Measurements from ENCODE around the gene SDCCAG8.

- TF ChIP-seq, protein P1, sequence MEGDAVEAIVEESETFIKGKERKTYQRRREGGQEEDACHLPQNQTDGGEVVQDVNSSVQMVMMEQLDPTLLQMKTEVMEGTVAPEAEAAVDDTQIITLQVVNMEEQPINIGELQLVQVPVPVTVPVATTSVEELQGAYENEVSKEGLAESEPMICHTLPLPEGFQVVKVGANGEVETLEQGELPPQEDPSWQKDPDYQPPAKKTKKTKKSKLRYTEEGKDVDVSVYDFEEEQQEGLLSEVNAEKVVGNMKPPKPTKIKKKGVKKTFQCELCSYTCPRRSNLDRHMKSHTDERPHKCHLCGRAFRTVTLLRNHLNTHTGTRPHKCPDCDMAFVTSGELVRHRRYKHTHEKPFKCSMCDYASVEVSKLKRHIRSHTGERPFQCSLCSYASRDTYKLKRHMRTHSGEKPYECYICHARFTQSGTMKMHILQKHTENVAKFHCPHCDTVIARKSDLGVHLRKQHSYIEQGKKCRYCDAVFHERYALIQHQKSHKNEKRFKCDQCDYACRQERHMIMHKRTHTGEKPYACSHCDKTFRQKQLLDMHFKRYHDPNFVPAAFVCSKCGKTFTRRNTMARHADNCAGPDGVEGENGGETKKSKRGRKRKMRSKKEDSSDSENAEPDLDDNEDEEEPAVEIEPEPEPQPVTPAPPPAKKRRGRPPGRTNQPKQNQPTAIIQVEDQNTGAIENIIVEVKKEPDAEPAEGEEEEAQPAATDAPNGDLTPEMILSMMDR (IDR thresholded peaks at IDR 0.05): no peak
- no peak for TF ChIP-seq POLR2A (IDR thresholded peaks at IDR 0.05)
Measured at GRCh38 chr1:243473227-243474135, 217.6 kb downstream of the SDCCAG8 start.

Measured in Peyer's patch (tissue), 4 donors.